NCI-H2196 (cell line): Measurements from ENCODE around the gene SLC12A7.

Experiments used
- DNase-seq: peaks from one replicate; lab custom pipeline; 2025; ENCODE audit not compliant: unreplicated experiment; lab: John Stamatoyannopoulos, UW

The SLC12A7 gene

DNA sequence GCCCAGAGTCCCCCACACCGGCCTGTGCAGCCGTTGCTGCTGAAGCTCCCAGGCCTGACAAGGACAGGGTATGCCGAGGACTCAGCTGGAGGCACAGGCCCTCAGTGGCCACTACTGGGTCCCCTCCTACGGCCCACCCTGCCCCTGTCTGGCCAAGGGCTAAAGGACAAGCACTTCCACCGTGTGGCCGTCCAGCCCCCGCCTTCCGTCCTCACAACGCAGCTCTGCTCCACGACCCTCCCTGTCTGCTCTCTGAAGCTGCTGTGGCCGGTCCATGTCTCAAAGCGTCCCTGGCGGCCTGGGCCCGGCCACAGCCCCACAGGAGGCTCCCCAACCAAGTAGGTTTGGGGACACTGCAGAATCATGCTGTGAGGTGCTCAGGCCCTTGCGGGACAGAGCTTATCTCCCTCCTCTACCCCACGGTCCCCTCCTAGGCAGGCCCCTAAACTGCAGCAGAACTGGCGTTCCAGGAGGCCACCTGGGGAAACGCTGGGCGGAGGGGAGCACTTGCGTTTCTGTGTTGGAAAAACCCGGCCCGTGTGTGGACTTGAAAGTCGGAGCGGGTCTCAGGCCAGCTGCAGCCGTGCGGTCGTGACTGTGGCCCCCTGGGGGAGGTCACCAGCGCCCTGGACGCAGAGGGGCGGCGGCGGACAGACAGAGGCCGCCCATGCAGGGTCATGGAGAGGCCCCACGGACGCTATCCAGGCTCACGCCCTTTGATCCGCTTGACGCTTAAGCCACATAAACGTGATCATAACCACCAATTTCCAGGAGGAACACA lies 57.7 kb downstream of the SLC12A7 start:
- DNase-seq = no peak

DNA sequence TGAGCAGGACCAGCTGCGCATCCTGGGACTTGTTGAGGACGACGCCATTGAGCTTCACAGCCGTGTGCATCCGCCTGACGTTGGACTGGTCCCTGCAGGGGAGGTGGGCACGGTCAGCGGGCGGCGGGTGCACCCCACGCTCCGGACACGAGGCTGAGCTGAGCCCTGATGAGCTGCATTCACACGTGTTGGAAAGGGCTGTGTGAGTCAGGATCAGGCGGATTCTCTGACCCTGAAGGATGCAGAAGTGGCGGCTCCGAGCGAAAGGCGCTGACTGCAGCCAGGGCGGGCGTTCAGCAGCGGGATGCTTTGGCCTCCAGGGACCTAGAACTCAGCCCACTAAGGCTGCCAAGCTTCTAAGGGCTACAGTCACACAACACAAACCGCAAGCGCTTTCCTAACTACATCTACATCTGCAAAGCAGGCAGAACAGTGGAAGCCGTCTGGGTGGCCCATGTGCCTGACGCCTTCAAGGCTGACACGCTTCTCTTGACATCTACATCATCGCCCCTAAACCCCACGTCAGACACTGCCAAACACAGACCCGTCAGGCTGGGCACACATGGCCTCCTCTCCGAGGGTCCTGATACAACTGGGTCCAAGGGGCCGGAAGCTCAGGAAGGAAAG lies 58.4 kb downstream of the SLC12A7 start:
- DNase-seq = no peak

DNA sequence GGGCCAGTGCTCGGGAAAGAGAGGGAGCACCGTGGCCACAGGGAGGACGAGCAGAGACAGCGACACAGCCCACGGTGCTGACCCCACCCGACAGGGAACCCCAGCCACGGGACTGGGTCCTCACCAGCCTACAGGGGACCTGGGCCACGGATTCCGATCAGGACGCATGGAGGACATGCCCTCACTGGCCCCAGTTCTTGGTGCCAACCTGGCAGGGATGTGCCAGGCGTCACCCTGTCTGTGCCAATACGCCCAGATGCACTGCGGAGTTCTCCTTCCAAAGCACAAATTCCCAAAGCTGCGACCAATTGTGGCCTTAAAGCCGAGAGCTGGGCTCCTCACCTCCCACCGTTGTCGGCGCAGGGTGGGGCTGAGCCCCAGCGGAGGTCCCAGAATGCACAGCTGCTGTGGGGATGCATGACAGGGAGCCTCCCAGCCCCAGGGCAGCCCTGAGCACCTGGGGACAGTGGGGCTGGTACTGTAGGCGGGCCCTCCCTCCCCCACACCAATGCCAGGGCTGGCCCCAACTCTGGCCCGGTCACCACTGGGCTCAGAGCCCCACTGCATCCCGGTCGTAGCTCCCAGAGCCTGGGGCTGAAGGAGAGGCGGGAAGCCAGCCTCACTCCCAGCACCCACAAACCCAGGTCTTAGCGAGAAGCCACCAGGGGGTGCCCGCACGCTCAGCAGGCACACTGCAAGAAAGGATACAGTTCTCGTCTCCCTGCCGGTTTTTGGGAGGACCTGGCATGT lies 59.0 kb downstream of the SLC12A7 start:
- DNase-seq = no peak

DNA sequence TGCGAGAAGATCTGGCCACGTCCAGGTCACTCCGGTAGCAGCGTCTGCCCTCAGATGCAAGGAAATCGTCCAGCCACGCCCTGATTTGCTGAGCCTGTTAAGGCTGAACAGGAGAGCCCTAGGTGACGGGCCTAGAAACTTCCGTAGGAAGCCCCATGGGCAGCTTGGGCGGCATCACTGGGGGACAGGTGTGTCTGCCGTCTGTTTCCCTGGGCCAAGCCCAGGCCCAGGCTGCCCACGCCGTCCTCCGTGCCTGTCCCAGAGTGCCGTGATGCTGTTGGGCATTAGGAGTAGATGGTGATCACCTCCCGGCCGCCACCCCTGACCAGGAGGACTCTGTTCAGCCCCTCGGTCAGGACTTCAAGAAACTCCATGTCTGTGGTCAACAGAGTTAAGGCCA lies 59.8 kb downstream of the SLC12A7 start:
- DNase-seq = no peak

GRCh38 chr5:1051366-1051720 lies 60.5 kb downstream of the SLC12A7 start:
- no peak for DNase-seq

GRCh38 chr5:1050423-1051365 lies 61.2 kb downstream of the SLC12A7 start:
- peak; percentile 37 for DNase-seq

DNA sequence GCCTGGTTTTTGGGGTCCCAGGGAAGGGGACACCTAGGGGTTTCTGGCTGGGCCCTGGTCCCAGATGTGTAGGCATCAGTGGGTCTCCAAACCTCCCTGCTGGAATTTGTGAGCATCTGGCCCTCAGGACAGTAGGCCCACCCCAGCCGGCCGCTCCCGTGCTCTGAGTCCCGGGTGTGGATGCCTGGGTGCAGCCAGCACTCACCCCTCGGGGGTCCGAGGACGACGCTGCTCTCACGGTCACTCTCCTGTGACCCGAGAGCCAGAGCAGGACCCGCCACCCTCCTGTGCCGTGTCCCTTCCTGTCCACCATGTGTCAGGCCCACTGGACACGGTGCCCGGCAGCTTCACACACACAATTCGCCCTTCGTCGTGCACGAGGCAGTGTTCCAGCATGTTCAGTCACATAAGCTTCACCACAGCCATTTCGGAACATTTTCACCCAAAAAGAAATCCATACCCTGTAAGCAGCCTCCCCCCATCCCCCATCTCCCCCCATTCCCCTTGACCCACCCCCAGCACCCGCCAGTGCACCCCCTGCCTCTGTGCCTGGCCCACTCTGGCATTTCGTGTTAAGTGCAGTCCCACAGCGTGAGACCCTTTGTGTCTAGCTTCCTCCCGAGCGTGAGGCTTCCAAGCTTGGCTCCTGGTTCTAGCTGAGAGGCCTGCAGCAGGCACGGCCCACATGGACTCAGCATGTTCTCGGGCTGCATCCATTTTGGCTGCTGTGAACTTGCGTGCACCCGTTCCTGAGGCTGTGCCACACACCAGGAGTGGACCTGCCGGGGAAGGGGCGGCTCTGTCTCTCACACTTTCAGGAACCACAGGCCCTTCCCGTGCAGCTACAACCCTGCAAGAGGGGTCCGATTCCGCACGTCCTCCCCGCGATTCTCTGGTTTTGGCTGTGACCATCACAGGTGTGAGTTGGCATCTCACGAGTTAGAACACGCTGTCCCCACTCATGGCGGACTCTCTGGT lies 62.7 kb downstream of the SLC12A7 start:
- DNase-seq = no peak

DNA sequence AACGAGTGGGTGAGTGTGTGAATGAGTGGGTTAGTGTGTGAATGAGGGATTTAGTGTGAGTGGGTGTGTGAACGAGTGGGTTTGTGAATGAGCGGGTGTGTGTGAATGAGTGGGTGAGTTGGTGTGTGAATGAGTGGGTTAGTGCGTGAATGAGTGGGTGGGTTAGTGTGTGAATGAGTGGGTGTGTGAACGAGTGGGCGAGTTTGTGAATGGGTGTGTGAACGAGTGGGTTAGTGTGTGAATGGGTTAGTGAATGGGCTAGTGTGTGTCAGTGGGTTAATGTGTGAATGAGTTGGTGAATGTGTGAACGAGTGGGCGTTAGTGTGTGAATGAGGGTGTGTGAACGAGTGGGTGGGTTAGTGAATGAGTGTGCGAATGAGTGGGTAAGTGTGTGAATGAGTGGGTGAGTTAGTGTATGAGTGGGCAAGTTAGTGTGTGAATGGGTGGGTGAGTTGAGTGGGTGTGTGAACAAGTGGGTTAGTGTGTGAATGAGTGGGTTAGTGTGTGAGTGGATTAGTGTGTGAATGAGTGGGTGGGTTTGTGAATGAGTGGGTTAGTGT lies 63.6 kb downstream of the SLC12A7 start:
- no peak for DNase-seq

DNA sequence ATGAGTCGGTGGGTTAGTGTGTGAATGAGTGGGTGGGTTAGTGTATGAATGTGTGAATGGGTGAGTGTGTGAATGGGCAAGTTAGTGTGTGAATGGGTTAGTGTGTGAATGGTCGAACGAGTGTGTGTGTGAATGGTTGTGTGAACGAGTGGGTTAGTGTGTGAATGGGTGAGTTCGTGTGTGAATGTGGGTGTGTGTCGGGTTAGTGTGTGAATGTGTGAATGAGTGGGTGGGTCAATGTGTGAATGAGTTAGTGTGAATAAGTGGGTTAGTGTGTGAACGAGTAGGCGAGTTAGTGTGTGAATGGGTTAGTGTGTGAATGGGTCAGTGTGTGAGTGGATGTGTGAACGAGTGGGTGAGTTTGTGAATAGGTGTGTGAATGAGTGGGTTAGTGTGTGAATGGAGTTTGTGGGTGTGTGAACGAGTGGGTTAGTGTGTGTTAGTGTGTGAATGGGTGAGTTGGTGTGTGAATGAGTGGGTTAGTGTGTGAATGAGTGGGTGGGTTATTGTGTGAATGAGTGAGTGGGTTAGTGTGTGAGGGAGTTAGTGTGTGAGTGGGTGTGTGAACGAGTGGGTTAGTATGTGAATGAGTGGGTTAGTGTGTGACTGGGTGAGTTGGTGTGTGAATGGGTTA lies 64.4 kb downstream of the SLC12A7 start:
- no peak for DNase-seq

DNA sequence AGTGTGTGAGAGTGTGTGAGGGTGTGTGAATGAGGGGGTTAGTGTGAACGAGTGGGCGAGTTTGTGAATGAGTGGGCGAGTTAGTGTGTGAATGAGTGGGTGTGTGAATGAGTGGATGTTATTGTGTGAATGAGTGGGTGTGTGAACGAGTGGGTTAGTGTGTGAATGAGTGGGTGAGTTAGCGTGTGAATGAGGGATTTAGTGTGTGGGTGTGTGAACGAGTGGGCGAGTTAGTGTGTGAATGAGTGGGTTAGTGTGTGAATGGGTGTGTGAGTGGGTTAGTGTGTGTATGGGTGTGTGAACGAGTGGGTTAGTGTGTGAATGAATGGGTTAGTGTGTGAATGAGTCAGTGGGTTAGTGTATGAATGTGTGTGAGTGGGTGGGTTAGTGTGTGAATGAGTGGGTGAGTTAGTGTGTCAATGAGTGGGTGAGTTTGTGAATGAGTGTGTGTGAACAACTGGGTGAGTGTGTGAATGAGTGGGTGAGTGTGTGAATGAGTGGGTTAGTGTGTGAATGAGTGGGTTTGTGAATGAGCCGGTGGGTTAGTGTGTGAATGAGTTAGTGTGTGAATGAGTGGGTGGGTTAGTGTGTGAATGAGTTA lies 65.8 kb downstream of the SLC12A7 start:
- no peak for DNase-seq

DNA sequence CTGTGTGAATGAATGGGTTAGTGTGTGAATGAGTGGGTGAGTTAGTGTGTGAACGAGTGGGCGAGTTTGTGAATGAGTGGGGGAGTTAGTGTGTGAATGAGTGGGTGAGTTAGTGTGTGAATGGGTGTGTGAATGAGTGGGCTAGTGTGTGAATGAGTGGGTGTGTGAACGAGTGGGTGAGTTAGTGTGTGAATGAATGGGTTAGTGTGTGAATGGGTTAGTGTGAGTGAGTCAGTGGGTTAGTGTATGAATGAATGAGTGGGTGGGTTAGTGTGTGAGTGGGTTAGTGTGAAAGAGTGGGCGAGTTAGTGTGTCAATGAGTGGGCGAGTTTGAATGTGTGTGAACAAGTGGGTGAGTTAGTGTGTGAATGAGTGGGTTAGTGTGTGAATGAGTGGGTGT lies 67.7 kb downstream of the SLC12A7 start:
- no peak for DNase-seq

DNA sequence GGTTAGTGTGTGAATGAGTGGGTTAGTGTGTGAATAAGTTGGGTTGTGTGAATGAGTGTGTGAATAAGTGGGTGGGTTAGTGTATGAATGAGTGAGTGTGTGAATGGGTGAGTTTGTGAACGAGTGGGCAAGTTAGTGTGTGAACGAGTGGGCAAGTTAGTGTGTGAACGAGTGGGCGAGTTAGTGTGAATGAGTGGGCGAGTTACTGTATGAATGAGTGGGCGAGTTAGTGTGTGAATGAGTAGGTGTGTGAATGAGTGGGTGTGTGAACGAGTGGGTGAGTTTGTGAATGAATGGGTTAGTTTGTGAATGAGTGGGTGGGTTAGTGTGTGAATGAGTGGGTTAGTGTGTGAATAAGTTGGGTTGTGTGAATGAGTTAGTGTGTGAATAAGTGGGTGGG lies 68.5 kb downstream of the SLC12A7 start:
- no peak for DNase-seq

GRCh38 chr5:1042626-1043025 lies 69.2 kb downstream of the SLC12A7 start:
- no peak for DNase-seq

GRCh38 chr5:1041225-1042143 lies 70.4 kb downstream of the SLC12A7 start:
- DNase-seq = no peak

DNA sequence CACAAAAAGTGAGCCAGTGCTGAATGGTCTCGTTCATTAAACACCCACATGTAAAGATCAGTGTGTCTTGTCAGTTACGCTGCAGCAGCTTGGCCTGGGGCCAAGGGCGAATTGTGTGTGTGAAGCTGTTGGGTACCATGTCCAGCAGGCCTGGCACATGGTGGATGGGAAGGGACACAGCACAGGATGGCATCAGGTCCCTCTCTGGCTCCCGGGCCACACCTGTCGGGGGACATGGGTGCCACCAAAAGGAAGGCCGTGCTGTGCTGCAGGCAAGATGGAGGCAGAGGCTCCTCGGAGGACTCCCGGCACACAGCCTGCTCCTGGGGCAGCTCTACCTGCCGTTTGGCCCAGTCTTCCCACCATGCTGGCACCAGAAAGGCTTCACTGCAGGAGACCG lies 71.3 kb downstream of the SLC12A7 start:
- DNase-seq = no peak

DNA sequence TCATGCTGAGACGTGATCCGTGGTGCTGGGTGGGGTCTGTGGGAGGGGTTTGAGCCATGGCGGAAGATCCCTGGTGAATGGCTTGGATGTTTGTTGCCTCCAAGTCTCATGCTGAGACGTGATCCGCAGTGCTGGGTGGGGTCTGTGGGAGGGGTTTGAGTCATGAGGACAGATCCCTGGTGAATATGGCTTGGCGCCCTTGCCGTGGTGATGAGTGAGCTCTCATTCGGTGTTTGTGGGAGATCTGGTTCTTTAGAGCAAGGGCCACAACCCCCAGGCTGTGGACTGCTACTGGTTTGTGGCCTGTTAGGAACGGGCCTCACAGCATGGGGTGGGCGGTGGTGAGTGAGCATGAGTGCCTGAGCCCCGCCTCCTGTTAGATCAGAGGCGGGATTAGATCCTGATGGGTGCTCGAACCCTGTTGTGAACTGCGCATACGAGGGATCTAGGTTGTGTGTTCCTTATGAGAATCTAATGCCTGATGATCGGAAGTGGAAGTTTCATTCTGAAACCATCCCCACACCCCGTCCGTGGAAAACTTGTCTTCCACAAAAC lies 72.1 kb downstream of the SLC12A7 start:
- DNase-seq = no peak

DNA sequence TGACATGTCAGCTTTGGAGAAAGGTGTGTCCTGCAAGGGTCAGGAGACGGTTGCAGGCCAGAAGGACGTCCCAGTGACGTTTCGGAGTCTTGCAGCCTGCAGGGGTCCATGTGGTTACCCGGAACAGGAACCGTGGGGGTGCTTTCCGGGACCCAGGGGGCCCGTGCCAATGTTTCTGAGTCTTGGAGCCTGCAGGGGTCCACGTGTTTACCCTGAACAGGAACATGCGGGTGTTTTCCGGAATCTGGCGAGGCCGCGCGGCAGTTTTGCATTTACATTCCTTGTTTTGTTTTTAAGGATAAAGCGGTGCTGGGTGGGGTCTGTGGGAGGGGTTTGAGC lies 72.7 kb downstream of the SLC12A7 start:
- no peak for DNase-seq
